LHCN-M2 (cell line): ENCODE data around the gene DSC1. TPM values are rescaled to one million over a fixed set of nuclear protein-coding genes. Genes with fewer than 3 reads are reported as not detected.

Experiments used
- DNase-seq: peaks from one replicate; pipeline ENCODE4 v3.0.0-alpha.2; 2012; ENCODE audit warnings: low read depth
- total RNA-seq: library from RNA; depleted of rRNA; stranded (reverse); fragments of >200 nt; gene quantifications from 2 replicates; pipeline ENCODE4 v1.2.3, GENCODE V29; 2014; rRNA removed

DSC1 gene
- total RNA-seq, 1 experiment from 2014 or later = not detected

GRCh38 chr18:31103423-31103822, 59.2 kb downstream of the DSC1 start:
- no peak for DNase-seq

GRCh38 chr18:31102941-31103340, 59.7 kb downstream of the DSC1 start:
- no peak for DNase-seq

- no peak for DNase-seq
Measured at GRCh38 chr18:31102025-31102684, 60.5 kb downstream of the DSC1 start, which contains the start of gene DSC2. TSS of gene DSC2 (minus strand) at chr18:31102421. CDS start at chr18:31101971, 450 bp downstream.

GRCh38 chr18:31101183-31102024, 61.3 kb downstream of the DSC1 start:
- no peak for DNase-seq

GRCh38 chr18:31100436-31101182, 62.0 kb downstream of the DSC1 start:
- DNase-seq = no peak

- DNase-seq = no peak
Measured at GRCh38 chr18:31099450-31100230, 63.0 kb downstream of the DSC1 start.

- no peak for DNase-seq
Measured at GRCh38 chr18:31098878-31099277, 63.8 kb downstream of the DSC1 start.

- DNase-seq = no peak
Measured at GRCh38 chr18:31097666-31098065, 65.0 kb downstream of the DSC1 start.

GRCh38 chr18:31093880-31094279, 68.8 kb downstream of the DSC1 start:
- no peak for DNase-seq

- DNase-seq = no peak
Measured at GRCh38 chr18:31093294-31093693, 69.4 kb downstream of the DSC1 start.

- DNase-seq = no peak
Measured at GRCh38 chr18:31091350-31091749, 71.3 kb downstream of the DSC1 start.

- DNase-seq = no peak
Measured at GRCh38 chr18:31088532-31088931, 74.1 kb downstream of the DSC1 start.

GRCh38 chr18:31079973-31080372, 82.7 kb downstream of the DSC1 start:
- DNase-seq = no peak

Other genes starting within 250 kb of the DSC1 start
- gene DSC3, start 120.1 kb downstream of the DSC1 start, total RNA-seq = not detected in 2 replicates
- gene DSC2, start 60.4 kb downstream of the DSC1 start, total RNA-seq = not detected in 2 replicates
- not detected in 2 replicates for gene DSG1, start 155.3 kb upstream of the DSC1 start, total RNA-seq
- gene DSG4, start 213.9 kb upstream of the DSC1 start, total RNA-seq = not detected in 2 replicates